HCEC 1CT (cell line): ENCODE results near the gene PANK1.
"Not testable (repeated sequence)": the region's sequence is repeated elsewhere in the genome, so short reads cannot be mapped to it uniquely, and the experiment has no call there.

Experiments used
- DNase-seq: peaks from one replicate; pipeline ENCODE4 v3.0.0-alpha.2; 2017

Gene PANK1

GRCh38 chr10:89566095-89566950, 78.7 kb downstream of the PANK1 start:
- no peak for DNase-seq

DNA sequence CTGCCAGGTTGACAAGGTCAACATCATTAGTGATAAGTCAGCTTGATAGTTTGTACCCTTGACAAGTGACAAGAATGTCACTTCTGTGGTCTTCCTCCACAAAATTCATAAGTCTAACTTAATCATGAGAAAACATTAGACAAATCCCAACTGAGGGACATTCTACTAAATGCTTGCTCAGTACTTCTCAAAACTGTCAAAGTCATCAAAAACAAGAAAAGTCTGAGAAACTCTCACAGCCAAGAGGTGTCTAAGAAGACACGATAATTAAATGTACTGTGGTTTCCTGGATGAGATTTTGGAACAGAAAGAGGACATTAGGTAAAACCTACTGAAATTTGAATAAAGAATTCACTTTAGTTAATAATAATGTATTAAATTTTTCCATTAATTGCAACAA, 79.9 kb downstream of the PANK1 start:
- DNase-seq: no peak

DNA sequence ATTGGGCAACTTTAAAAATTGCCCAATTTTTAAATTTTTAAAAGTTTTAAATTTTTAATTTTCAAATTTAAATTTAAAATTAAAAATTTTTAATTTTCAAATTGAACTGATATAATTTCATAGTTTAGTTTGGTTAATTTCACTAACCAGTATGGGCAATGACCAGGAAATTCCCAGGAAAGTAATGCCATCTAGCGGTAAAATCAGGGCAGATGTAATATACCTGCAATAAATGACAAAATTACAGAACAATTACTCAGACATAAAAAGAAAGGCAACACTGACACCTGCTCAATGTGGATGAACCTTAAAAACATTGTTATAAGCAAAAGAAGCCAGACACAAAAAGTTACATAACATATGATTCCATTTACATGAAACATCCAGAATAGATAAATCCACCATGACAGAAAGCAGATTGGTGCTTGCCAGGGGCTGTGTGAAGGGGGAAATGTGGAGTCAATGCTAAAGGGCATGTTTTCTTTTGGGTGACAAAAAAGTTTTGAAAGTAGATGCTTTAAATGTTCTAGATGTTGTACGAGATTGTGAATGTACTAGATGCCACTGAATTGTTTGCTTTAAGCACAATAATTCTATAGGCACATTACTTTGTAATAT, 81.1 kb downstream of the PANK1 start:
- peak; percentile 55 for DNase-seq

GRCh38 chr10:89563311-89563710, 81.7 kb downstream of the PANK1 start:
- DNase-seq: no peak

DNA sequence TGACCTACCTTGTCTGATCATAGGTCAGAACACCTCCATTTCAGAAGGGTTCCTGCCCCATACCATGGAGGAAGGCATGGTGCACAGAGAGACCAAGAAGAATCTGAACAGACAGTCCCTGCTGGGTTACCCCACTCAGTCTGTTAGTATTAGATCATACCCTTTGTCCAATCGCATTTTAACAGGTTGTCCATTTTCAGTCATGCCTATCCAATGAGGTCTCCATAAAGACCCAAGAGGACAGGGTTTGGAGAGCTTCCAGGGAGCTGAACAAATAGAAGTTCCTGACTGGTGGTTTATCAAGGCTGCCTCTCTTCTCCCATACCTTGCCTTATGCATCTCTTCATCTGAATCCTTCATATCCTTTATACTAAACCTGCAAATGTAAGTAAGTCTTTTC, 88.4 kb downstream of the PANK1 start:
- no peak for DNase-seq

DNA sequence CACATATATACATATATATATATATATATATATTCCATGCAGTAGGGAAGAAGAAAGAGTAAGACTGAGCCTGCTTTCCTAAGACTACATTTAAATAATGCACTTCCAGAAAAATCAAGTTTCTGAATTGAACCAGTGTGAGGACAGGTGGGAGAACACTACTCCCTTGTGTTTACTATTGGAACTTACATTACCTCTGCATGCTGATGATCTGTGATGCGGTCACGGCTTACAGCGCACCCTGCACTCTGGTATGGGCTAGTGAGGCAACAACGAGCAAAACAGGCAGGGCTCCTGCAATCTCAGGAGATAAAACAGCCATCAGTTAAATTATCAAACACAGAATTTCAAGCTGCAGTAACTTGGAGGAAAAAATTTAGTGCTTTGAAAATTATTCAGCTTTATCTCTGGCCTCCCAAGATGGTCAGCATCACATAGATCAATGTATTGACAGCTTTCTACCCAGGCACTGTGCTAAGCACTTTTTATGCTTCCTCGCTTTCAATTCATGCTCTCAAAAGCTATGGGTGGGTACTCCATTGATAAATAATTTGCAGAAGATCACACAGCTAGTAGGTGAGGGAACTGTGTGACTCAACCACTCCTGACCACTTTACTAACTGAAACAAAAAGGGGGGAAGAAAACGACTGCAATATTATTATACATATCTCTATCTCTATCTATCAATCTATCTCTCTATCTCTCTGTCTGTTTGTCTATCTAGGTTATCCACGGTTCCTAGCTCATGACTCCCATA, 89.2 kb downstream of the PANK1 start:
- peak; percentile 30 for DNase-seq

- DNase-seq: no peak
These were observed 90.6 kb downstream of the PANK1 start for GRCh38 chr10:89554433-89554832.

DNA sequence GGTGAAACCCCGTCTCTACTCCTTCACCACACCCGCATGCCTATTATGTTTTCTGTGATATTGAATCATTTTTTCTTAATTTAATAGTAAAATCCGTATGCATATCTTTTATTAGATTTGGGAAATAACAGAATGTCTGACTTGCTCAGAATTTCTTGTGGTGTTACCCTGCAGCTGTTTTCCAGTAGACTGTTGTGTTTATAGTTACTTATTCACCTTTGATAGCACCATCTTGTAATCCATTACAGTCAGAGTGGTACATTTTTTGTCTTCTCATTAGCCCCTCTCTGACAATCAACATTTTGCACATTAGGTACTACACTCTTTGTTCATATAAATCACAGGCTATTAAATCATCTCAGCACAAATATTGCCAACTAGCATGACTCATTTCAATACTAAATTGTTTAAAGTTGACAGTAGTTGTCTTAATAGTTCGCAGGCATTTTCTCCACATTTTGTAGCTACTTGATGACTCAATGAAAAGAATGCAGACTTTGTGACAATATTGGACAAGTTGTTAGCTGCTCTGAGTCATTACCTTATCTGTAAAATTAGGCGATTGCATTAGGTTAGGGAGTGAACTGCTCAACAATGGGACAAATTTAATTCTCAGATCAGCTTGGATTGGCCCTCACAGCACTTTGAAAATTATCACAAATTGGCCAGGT, 91.8 kb downstream of the PANK1 start:
- peak; percentile 95 for DNase-seq

- no peak for DNase-seq
These were observed 92.8 kb downstream of the PANK1 start for GRCh38 chr10:89552213-89552612.

GRCh38 chr10:89550509-89550908, 94.5 kb downstream of the PANK1 start:
- DNase-seq: no peak

- no peak for DNase-seq
These were observed 95.5 kb downstream of the PANK1 start for GRCh38 chr10:89549510-89549909.

GRCh38 chr10:89548673-89549072, 96.4 kb downstream of the PANK1 start:
- no peak for DNase-seq

DNA sequence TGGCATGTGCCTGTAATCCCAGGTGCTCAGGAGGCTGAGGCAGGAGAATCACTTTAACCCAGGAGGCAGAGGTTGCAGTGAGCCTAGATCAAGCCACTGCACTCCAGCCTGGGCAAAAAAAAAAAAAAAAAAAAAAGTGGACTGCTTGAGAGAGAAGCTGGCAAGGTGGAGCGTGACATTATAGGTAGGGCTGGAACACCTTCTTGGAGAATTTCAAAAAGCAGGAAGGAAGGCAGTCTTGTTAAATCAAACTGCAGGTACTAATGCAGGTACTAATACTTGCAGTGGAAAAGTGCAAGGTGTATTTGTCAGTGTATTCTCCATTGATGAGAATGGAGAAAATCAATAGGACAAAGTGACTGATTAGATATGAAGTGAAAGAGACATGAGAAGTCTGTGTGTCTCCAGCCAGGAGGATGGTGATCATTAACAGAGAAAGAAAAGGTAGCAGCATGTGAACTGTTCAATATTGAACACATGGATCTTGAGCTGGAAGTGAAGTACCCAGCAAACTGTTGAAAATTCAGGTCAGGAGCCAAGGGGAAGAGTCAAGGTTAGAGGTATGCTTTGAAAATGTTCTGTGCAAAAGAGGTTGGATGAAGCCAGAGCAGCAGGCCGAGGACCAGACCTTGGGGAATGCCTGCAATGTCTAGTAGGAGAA, 97.1 kb downstream of the PANK1 start:
- no peak for DNase-seq

GRCh38 chr10:89546651-89547050, 98.4 kb downstream of the PANK1 start:
- not testable (repeated sequence) for DNase-seq

GRCh38 chr10:89543841-89544240, 101.2 kb downstream of the PANK1 start:
- DNase-seq: no peak

- peak; percentile 80 for DNase-seq
These were observed 104.6 kb downstream of the PANK1 start for GRCh38 chr10:89540420-89540949.

GRCh38 chr10:89537364-89537763, 107.7 kb downstream of the PANK1 start:
- DNase-seq: no peak

DNA sequence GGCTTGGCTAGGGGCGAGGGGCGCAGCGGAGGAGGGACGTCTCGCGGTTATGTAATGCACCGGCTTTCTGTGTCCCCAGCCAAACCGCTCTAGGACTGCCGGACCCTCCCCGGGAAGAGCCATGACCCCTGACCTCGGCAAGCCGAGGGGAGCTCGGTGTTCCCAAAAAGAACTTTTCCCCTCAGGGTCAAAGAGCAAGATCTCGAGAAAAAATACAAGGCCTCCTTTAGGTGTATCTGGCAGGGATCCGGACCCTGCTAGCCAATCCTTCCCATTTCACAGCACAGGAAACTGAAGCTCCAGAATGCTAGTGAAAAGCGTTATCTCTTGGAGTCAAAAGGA, 109.1 kb downstream of the PANK1 start:
- DNase-seq: no peak

- DNase-seq: no peak
These were observed 109.7 kb downstream of the PANK1 start, which contains the start of gene SLC16A12 for GRCh38 chr10:89535171-89536012. Gene SLC16A12, minus strand, starts transcription at chr10:89535594. Its CDS starts 73,016 bp downstream, at chr10:89462578.

GRCh38 chr10:89534826-89535166, 110.2 kb downstream of the PANK1 start:
- DNase-seq: no peak
